Femur (tissue), 1 donor: ENCODE data around the gene SAMD8.

Source experiments
- DNase-seq: peaks from one replicate; pipeline ENCODE4 v3.0.0-alpha.2; 2017

SAMD8 gene

GRCh38 chr10:75111365-75111906 lies at the start of gene SAMD8:
Gene SAMD8 (plus strand): TSS chr10:75111656. CDS start chr10:75150529, 38,873 bp downstream.
- peak; percentile 97 for DNase-seq

- no peak for DNase-seq
Measured at GRCh38 chr10:75061709-75062505, 49.5 kb upstream of the SAMD8 start.

- peak; percentile 87 for DNase-seq
Measured at GRCh38 chr10:75062506-75063299, 48.8 kb upstream of the SAMD8 start.

- no peak for DNase-seq
Measured at GRCh38 chr10:75063461-75064230, 47.8 kb upstream of the SAMD8 start.

- DNase-seq, result no peak
Measured at GRCh38 chr10:75065076-75065475, 46.4 kb upstream of the SAMD8 start.

- no peak for DNase-seq
Measured at GRCh38 chr10:75066271-75066670, 45.2 kb upstream of the SAMD8 start.

- DNase-seq, result no peak
Measured at GRCh38 chr10:75067272-75067671, 44.2 kb upstream of the SAMD8 start.

GRCh38 chr10:75068523-75068922 lies 42.9 kb upstream of the SAMD8 start:
- DNase-seq, result no peak

- DNase-seq, result no peak
Measured at GRCh38 chr10:75070476-75070875, 41.0 kb upstream of the SAMD8 start.

GRCh38 chr10:75070961-75071428 lies 40.5 kb upstream of the SAMD8 start:
- peak; percentile 50 for DNase-seq

GRCh38 chr10:75071756-75072155 lies 39.7 kb upstream of the SAMD8 start:
- no peak for DNase-seq

GRCh38 chr10:75072727-75073126 lies 38.7 kb upstream of the SAMD8 start:
- no peak for DNase-seq

- DNase-seq, result no peak
Measured at GRCh38 chr10:75073442-75073841, 38.0 kb upstream of the SAMD8 start.

- no peak for DNase-seq
Measured at GRCh38 chr10:75074711-75075445, 36.6 kb upstream of the SAMD8 start.

GRCh38 chr10:75076348-75076747 lies 35.1 kb upstream of the SAMD8 start:
- DNase-seq, result no peak

- no peak for DNase-seq
Measured at GRCh38 chr10:75079436-75080083, 31.9 kb upstream of the SAMD8 start.

- DNase-seq, result no peak
Measured at GRCh38 chr10:75080554-75080953, 30.9 kb upstream of the SAMD8 start.

- DNase-seq, result no peak
Measured at GRCh38 chr10:75081379-75081778, 30.1 kb upstream of the SAMD8 start.

- no peak for DNase-seq
Measured at GRCh38 chr10:75083972-75084833, 27.3 kb upstream of the SAMD8 start.

GRCh38 chr10:75084834-75085384 lies 26.5 kb upstream of the SAMD8 start:
- DNase-seq, result no peak
